GM12892 (cell line): ENCODE data around the gene FOSL2.

Experiments
- POLR2A ChIP-seq: IDR thresholded peaks from 2 replicates; pipeline ENCODE4 v1.6.1; 2011; ENCODE audit warnings: low read depth, low read length, control low read depth
- POLR2AphosphoS5 ChIP-seq: IDR thresholded peaks from 2 replicates; pipeline ENCODE4 v1.6.1; 2011; ENCODE audit warnings: low read depth, low read length, control low read depth
- TAF1 ChIP-seq: IDR thresholded peaks from 2 replicates; pipeline ENCODE4 v1.6.1; 2011; ENCODE audit warnings: low read depth, mild to moderate bottlenecking, control low read depth, low read length, borderline replicate concordance

DNA sequence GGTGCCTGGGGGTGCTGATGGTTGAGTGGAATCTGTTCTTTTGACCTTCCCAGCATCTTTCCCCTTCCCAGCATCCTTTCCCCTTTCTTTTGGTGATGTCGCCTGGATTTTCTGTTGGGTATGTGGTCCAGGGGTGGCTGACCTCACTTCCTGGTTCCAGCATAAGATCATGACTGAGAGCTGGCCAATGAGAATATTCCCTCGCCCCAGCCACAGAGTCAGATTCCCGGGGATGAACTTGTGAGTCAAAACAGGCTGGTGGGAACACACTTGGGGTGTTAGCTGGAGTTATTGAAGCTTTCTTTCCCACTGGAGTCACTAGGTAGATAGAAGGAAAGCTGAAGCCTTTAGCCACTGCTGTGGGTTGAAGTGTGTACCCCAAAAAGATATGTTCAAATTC is 28.0 kb upstream of the FOSL2 start:
- TF ChIP-seq POLR2AphosphoS5 (no peak), POLR2A (no peak), TAF1 (no peak)
